T-helper 22 cell (primary cell): ENCODE data around the gene ZNF620.
"Not testable (repeated sequence)": the region's sequence is repeated elsewhere in the genome, so short reads cannot be mapped to it uniquely, and the experiment has no call there.

ENCODE experiments used
- DNase-seq: peaks from one replicate; pipeline ENCODE4 v3.0.0-alpha.2; 2020; ENCODE audit warnings: low read depth

Gene ZNF620

GRCh38 chr3:40505599-40506462 is at the start of gene ZNF620:
Gene ZNF620 (plus strand): TSS chr3:40506039. CDS start chr3:40506353, 314 bp downstream.
- peak; percentile 16 for DNase-seq

- DNase-seq = no peak
Observed at GRCh38 chr3:40456279-40456939, 49.4 kb upstream of the ZNF620 start.

GRCh38 chr3:40456940-40457823 is 48.7 kb upstream of the ZNF620 start, which contains the start of gene RPL14:
Gene RPL14 (plus strand): TSS chr3:40457339. CDS start chr3:40457472, 133 bp downstream.
- DNase-seq = peak; percentile 91

- DNase-seq = no peak
Observed at GRCh38 chr3:40458473-40458872, 47.4 kb upstream of the ZNF620 start.

- DNase-seq = not testable (repeated sequence)
Observed at GRCh38 chr3:40460481-40460880, 45.4 kb upstream of the ZNF620 start.

GRCh38 chr3:40461161-40461560 is 44.7 kb upstream of the ZNF620 start:
- DNase-seq = no peak

- DNase-seq = not testable (repeated sequence)
Observed at GRCh38 chr3:40462838-40463237, 43.0 kb upstream of the ZNF620 start.

- no peak for DNase-seq
Observed at GRCh38 chr3:40463579-40463978, 42.3 kb upstream of the ZNF620 start.

GRCh38 chr3:40464339-40465110 is 41.3 kb upstream of the ZNF620 start:
- peak; percentile 12 for DNase-seq

GRCh38 chr3:40465111-40465407 is 40.8 kb upstream of the ZNF620 start:
- DNase-seq = no peak

GRCh38 chr3:40465456-40465855 is 40.4 kb upstream of the ZNF620 start:
- no peak for DNase-seq

GRCh38 chr3:40468018-40468417 is 37.8 kb upstream of the ZNF620 start:
- DNase-seq = no peak

GRCh38 chr3:40470701-40471100 is 35.1 kb upstream of the ZNF620 start:
- DNase-seq = no peak

GRCh38 chr3:40476478-40477470 is 29.1 kb upstream of the ZNF620 start, which contains the start of gene ZNF619:
Gene ZNF619 (plus strand): TSS chr3:40477122. CDS start chr3:40477980, 858 bp downstream.
- peak; percentile 25 for DNase-seq

GRCh38 chr3:40477666-40478065 is 28.2 kb upstream of the ZNF620 start:
- no peak for DNase-seq

GRCh38 chr3:40487172-40487571 is 18.7 kb upstream of the ZNF620 start:
- DNase-seq = no peak

- DNase-seq = no peak
Observed at GRCh38 chr3:40490916-40491315, 14.9 kb upstream of the ZNF620 start.

GRCh38 chr3:40494698-40495097 is 11.1 kb upstream of the ZNF620 start:
- DNase-seq = no peak

GRCh38 chr3:40497288-40497687 is 8.6 kb upstream of the ZNF620 start:
- no peak for DNase-seq

- DNase-seq = no peak
Observed at GRCh38 chr3:40499952-40500351, 5.9 kb upstream of the ZNF620 start.
